Peyer's patch (tissue), 4 donors: ENCODE measurements around the gene MFSD6L.

Experiments used
- POLR2A ChIP-seq, 2 donors: fragments of 450-650 bp; IDR thresholded peaks; one replicate each; pipeline ENCODE4 v1.5.1; 2017; ENCODE audit warnings: antibody characterized with exemption in 2 of 2, mild to moderate bottlenecking in 2 of 2, moderate library complexity in 2 of 2
- TF ChIP-seq, protein P1 (sequence below), 6 experiments: fragments of 450-650 bp in 4 of 6; fragments of 200-600 bp in 2 of 6; sonication (generic) in 1 of 6; IDR thresholded peaks; one replicate each; pipeline ENCODE4 v1.5.1; 2017 to 2019; ENCODE audit warnings: antibody characterized with exemption in 6 of 6, mild to moderate bottlenecking in 3 of 6, moderate library complexity in 1 of 6

GRCh38 chr17:8776881-8777280 is 22.3 kb downstream of the MFSD6L start:
- TF ChIP-seq, protein P1, sequence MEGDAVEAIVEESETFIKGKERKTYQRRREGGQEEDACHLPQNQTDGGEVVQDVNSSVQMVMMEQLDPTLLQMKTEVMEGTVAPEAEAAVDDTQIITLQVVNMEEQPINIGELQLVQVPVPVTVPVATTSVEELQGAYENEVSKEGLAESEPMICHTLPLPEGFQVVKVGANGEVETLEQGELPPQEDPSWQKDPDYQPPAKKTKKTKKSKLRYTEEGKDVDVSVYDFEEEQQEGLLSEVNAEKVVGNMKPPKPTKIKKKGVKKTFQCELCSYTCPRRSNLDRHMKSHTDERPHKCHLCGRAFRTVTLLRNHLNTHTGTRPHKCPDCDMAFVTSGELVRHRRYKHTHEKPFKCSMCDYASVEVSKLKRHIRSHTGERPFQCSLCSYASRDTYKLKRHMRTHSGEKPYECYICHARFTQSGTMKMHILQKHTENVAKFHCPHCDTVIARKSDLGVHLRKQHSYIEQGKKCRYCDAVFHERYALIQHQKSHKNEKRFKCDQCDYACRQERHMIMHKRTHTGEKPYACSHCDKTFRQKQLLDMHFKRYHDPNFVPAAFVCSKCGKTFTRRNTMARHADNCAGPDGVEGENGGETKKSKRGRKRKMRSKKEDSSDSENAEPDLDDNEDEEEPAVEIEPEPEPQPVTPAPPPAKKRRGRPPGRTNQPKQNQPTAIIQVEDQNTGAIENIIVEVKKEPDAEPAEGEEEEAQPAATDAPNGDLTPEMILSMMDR (IDR thresholded peaks at IDR 0.05), result no peak
- no peak for TF ChIP-seq POLR2A (IDR thresholded peaks at IDR 0.05)
